22Rv1 (cell line): ENCODE data around the gene LCE2C.

Experiments used
- ZFX ChIP-seq: fragments of 450-650 bp; IDR thresholded peaks from 2 replicates; pipeline ENCODE4 v1.6.1; 2017; ENCODE audit warnings: antibody characterized with exemption, borderline replicate concordance
- TF ChIP-seq, protein P1 (sequence below): fragments of 450-650 bp; IDR thresholded peaks from 2 replicates; pipeline ENCODE4 v1.5.1; 2017; ENCODE audit warnings: mild to moderate bottlenecking

DNA sequence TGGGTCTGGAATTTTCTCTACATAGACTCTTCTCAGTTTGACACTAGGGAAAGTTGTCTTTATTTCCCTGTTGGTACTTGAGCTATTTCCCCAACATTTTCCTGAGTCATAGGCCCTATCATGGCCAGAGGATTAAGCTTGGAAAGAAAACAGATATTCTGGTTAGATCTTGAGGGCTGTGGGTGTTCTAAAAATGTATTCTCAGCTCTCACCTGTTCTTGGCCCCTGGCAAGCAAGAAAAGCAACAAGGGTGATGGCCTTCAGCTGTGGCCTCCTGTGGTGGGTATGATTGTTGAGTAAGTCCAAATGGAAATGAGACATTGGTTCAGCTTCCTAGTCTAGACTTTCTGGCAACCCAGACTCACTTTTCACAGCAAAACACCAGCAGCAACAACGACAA, 34.7 kb upstream of the LCE2C start:
- TF ChIP-seq ZFX: no peak
- TF ChIP-seq, protein P1, sequence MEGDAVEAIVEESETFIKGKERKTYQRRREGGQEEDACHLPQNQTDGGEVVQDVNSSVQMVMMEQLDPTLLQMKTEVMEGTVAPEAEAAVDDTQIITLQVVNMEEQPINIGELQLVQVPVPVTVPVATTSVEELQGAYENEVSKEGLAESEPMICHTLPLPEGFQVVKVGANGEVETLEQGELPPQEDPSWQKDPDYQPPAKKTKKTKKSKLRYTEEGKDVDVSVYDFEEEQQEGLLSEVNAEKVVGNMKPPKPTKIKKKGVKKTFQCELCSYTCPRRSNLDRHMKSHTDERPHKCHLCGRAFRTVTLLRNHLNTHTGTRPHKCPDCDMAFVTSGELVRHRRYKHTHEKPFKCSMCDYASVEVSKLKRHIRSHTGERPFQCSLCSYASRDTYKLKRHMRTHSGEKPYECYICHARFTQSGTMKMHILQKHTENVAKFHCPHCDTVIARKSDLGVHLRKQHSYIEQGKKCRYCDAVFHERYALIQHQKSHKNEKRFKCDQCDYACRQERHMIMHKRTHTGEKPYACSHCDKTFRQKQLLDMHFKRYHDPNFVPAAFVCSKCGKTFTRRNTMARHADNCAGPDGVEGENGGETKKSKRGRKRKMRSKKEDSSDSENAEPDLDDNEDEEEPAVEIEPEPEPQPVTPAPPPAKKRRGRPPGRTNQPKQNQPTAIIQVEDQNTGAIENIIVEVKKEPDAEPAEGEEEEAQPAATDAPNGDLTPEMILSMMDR: no peak
